NCI-H146 treated with DMSO at 0.1 percent for 48 hours (cell line): Measurements from ENCODE around the gene LRGUK.
"Not testable (repeated sequence)": the region's sequence is repeated elsewhere in the genome, so short reads cannot be mapped to it uniquely, and the experiment has no call there.

Source experiments
- DNase-seq: peaks from one replicate; lab custom pipeline; 2025; ENCODE audit not compliant: unreplicated experiment; lab: John Stamatoyannopoulos, UW

Gene LRGUK

GRCh38 chr7:134245253-134245652, 118.1 kb downstream of the LRGUK start:
- no peak for DNase-seq

GRCh38 chr7:134246347-134246746, 119.2 kb downstream of the LRGUK start:
- no peak for DNase-seq

GRCh38 chr7:134246761-134247160, 119.6 kb downstream of the LRGUK start:
- DNase-seq = no peak

GRCh38 chr7:134248196-134248595, 121.1 kb downstream of the LRGUK start:
- no peak for DNase-seq

- DNase-seq = no peak
These were observed 127.2 kb downstream of the LRGUK start for GRCh38 chr7:134254311-134254710.

- no peak for DNase-seq
These were observed 128.7 kb downstream of the LRGUK start for GRCh38 chr7:134255814-134256213.

GRCh38 chr7:134262322-134262721, 135.2 kb downstream of the LRGUK start:
- no peak for DNase-seq

GRCh38 chr7:134276951-134277350, 149.8 kb downstream of the LRGUK start:
- DNase-seq = no peak

- no peak for DNase-seq
These were observed 151.5 kb downstream of the LRGUK start for GRCh38 chr7:134278502-134279153.

- DNase-seq = no peak
These were observed 152.2 kb downstream of the LRGUK start for GRCh38 chr7:134279336-134279735.

- no peak for DNase-seq
These were observed 152.8 kb downstream of the LRGUK start for GRCh38 chr7:134279898-134280297.

GRCh38 chr7:134280508-134280907, 153.4 kb downstream of the LRGUK start:
- no peak for DNase-seq

GRCh38 chr7:134284011-134284410, 156.9 kb downstream of the LRGUK start:
- DNase-seq = no peak

- no peak for DNase-seq
These were observed 157.8 kb downstream of the LRGUK start for GRCh38 chr7:134284952-134285351.

GRCh38 chr7:134287916-134288659, 160.9 kb downstream of the LRGUK start:
- no peak for DNase-seq

GRCh38 chr7:134289423-134289822, 162.3 kb downstream of the LRGUK start:
- no peak for DNase-seq

GRCh38 chr7:134289841-134290240, 162.7 kb downstream of the LRGUK start:
- DNase-seq = no peak

GRCh38 chr7:134290286-134290685, 163.1 kb downstream of the LRGUK start:
- DNase-seq = no peak

GRCh38 chr7:134293002-134293740, 166.0 kb downstream of the LRGUK start:
- DNase-seq = no peak

GRCh38 chr7:134295982-134296381, 168.8 kb downstream of the LRGUK start:
- DNase-seq = not testable (repeated sequence)

GRCh38 chr7:134297489-134297888, 170.3 kb downstream of the LRGUK start:
- DNase-seq = no peak
